SHP77 (cell line): ENCODE measurements around the gene GHRH.

ENCODE experiments used
- DNase-seq, 2 experiments: peaks; one replicate each; lab custom pipeline; 2025; lab: John Stamatoyannopoulos, UW

Gene GHRH

DNA sequence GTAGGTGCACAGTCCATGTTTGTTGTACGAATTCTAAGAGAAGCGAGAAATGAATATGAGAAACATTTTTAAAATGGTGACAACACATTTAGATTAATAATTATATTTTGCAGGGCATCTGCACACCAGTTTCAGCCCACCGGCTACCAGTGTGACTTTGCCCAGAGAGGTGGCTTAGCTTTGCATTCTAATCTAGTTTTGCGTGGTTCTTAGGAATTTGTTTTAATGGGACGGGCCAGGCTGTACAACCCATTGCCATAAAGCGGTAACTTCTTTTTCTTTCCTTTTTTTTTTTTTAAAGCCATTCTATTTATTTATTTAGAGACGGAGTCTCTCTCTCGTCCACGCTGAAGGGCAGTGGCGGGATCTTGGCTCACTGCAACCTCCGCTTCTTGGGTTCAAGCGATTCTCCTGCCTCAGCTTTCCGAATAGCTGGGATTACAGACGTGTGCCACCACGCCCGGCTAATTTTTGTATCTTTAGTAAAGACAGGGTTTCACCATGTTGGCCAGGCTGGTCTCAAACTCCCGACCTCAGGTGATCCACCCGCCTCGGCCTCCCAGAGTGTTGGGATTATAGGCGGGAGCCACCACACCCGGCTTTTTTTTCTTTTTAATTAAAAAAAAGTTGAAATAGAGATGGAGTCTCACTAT is 28.7 kb upstream of the GHRH start:
- DNase-seq = no peak

DNA sequence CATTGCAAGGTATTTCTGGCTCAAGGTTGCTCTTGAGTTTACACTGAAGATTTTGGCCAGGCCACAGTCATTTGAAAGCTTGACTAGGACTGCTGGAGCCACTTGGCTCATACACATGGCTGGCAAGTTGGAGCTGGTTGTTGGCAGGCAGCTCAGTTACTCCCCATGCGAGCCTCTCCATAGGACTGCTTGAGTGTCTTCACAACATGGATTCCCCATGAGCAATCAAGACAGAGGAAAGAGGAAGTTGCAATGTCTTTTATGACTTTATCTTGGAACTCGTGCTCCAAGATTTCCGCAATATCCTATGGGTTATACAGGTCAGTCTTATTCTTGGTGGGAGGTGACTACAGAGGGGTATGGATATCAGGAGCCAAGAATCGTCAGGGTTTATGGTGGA is 26.5 kb upstream of the GHRH start:
- DNase-seq = no peak

DNA sequence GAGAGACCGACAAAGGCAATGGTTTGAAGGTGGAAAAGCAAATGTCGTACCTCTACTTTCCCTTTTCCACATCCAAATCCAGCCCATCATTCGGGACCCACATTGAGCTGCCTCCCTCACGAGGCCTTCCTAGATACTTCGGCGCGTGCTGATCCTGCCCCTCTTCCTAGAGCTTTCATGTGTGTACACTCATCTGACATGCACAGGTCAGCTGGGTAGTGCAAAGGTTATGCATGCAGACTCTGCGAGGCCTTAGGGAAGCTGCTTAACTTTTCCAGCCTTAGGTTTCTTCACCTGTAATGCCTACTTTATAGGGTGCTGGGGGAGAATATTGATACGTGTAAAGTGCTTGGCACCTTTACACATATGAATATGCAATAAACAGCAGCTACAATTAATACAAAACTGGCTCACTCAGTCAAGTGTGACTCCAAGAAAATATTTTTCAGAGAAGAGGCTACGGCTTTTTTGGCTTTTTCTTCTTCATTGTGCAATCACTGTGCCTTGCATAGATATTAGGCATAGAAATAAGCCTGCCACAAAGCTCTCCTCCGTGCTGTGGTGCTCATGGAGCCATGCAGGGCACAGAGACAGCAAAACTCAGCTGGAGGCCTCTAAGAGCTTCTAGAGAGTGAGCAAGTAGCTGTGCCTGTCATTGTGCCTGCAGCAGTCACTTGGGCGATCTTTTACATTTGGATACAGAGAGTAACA is 24.2 kb upstream of the GHRH start:
- no peak for DNase-seq

DNA sequence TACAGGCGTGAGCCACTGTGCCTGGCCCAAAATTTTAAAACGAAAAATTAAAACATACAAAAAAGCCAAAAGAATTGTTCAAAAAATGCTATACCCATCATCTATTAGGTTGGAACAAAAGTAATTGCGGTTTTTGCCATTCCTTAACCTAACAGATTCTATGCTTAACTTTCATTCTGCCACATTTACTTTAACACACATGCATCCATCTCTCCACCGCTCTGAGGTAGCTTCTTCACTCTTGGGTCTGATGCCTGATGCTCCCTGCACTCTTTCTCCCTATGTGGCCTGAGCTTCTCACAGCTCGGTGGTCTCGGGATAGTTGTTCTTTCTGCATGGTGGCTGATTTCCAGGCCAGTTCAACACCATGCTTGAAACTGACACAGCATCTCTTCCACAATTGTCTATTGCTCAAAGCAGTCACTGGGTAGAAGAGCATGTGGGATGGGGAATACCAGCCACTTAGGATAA is 23.1 kb upstream of the GHRH start:
- no peak for DNase-seq

DNA sequence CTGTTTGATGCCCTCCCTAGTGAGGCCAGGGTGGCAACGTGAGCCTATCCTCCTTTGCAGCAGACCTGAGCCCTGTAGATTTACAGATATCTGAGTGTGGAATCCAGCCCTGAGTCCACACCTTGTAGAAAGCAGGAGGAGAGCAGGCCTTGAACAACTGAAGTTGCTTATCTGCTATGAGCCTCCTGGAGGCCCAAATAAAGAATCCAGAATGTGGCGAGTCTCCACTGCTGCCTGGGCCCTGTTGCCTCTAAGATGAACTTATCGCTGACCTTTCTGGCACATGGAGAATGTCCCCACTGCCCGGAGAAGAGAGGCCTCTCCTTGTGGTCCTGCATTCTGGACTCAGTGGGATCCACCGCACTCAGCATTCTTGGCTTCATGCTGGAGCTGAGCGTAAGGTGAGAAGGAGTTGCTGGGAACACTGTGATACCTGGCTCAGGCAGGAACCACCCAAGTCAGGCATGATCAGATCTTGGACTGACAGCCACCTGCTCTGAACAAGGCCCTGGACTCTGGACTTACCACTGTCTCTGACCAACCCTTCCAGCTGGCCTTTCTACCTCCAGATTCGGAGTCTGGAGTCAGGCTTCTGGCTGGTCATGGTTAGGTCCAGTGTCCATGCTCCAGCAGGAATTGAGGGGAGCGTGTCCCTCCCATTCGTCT is 22.0 kb upstream of the GHRH start:
- DNase-seq = no peak

DNA sequence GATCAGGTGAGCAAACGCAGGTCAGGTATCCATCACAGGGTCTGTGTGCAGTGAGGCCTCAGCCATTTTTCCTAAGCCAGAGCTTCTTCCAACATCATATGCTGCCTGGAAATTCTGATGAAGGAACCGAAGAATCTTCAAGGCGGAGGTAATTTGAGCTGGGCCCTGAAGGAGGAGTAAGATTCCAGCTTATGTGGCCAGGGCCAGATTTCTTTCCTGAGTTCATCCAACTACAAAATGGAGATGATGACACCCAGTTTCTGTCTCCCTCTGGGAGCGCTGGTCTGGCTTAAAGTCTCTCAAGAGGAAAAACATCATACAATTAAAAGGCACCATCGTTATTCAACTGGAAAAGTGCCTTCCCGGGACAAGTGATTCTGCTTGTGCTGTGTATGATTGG is 20.9 kb upstream of the GHRH start:
- DNase-seq = no peak

DNA sequence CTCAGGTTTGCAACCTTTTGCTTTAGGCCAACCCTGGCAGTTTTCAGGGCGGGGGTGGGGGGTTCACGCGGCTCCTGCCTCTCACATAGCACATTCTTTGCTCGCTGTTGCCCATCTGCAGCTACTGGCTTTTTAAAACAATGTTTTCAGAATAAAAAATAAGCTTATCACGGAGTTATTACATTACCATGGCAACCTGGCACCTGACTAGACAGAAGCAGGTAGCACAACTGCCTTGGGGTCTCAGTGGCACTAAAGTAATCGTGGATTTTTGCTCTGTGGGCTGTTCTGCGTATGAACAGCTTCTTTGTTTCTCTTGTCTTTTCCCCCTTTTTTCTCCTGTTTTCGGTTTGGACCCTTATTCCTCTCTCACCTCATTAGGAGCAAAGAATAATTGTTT is 18.8 kb upstream of the GHRH start:
- no peak for DNase-seq

DNA sequence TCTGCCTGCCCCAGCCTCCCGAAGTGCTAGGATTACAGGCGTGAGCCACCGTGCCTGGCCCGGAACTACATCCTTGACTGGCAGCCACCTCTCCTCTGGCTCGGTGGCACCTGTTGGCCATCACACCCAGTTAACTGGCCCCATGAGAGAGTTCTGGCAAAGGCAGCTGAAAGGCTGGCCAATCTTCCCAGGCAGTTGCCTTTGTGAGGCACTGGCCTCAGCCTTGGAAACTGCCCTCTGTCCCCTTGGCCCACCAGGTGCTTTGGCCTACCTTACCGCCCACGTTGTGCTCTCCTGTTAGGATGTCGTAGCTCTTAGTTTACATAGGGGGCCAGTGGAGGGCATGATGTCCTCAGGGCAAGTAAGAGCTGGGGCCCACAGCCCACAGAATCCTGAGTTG is 18.2 kb upstream of the GHRH start:
- no peak for DNase-seq

DNA sequence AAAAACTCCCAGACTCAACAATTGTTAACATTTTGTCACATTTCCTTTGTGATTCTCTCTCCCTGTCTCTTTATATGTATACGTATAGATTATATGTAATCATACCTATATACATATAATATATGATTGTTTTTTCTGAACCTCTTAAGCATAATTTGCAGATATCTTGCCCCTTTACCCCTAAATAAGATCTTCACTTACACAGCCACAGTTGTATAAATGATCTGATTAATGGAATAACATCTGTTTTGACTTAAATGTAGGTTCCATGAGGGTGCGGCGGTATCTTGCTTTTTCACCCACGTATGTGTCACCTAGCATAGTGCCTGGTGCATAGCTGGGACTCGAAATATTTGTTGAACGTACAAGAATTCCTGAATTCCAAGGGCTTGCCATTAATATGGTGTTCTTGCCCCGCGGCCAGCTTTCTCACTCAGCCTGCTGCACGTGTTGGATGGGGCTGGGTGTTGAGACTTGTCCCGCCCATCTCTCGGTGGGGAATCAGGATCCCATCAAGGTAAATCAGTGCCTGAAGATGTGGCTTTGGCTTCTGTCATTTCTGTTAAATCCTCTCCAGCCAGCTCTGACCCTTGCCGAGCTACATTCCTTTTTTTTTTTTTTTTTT is 17.5 kb upstream of the GHRH start:
- DNase-seq = no peak

DNA sequence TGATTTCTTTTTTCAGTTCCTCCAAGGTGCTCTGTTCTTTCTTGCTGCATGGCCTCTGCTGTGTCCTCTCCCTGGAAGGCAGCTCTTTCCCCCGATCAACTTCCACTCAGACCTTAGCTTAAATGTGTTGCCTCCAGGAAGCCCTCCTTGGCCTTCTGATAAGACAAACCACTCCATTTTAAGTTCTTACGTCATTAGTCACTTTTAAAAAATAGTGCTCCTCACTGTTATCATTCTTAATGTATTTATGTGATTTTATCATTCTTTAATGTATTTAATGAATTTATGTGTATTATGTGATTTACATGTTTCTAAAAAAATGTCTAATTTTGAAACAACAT is 15.6 kb upstream of the GHRH start:
- DNase-seq = no peak

DNA sequence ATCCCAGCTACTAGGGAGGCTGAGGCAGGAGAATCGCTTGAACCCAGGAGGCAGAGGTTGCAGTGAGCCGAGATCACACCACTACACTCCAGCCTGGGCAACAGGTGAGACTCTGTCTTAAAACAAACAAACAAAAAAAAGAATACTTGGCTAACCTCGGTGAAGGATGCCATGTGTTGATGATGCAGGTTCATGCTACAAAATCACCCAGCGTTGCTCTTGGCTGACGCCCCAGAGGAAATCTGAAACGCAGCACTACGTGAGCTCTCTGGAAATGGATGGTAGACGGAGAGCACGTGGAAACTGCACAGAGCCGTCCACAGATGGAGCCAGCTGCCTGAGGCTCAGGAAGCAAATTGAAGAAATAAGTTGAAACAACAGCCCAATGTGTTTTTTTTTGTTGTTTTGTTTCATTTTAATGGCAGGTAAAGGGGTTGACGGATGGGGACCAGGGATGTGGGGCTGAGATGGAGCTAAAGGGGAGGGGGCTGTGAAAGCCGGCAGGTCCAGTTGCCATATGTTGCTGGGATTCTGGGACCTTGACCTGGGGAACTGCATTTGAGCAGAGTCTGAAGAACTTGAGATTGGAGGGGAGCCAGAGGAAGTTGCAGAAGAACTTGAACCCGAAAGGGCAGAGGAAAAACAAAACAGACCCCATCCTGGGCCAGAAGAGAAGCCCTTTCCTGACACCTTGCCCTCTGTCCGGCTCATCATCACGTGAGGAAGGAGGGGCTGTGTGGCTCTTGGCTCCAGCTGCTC is 15.1 kb upstream of the GHRH start:
- peak; percentile 51 to 69 for DNase-seq

DNA sequence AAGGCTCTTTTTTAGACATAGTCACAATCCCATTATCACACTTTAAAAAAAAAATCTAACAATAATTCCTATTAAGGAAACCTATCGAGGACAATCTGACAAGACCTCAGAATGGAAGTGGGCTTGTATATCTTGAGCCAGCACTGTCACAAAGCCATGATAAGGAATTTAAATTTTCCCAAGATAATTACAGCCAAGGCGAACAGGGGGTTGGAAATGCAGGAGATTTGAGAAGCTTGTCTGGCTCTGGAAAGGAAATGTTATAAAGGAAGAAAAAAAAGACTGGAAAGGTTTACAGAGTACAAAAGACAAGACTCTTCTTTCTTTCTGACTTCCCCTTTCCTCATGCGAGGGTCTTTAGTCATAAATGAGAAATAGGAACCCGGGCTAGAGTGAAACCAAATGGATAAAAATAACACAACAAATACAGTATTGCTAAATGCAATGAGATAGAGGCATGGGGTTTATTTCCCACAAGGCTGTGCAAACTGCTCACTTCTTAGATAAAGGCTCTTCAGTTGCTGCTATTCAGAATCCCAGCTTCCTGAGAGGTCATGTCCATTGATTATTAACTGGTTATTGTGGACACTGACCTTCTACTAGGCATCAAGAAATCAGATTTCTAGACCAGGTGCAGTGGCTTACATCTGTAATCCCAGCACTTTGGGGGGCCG is 13.4 kb upstream of the GHRH start:
- no peak for DNase-seq

DNA sequence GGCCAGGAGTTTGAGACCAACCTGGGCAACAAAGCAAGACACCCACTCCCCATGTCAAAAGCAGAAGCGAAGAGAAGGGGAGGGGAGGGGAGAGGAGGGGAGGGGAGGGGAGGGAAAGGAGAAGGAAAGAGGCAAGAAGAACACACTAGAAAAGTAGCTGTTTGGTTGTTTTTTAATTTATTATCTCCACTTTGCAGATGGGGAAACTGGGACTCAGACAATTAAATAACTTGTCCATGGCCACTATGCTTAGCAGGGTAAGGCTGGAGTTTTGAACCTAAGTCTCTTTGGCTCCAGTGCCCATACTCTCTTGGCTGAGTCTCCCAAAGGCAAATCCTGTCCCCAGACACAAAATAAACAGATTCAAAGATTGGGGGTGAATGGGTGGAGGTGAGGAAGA is 12.4 kb upstream of the GHRH start:
- no peak for DNase-seq

DNA sequence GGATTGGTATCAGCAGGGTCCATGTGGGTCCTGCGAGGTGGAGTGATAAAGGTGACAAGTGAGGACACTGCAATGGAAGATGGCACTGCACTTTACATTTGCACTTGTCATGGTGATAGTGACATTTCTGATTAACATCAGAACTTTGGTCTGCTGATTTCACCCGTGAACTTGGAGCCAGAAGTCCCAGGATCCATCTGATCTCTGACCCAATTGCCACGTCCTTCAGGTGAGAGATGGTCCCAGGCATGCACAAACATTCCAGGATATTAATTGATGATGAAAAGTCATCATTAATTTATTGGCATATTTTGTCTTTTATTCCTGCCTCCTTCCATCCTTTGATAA is 9.8 kb upstream of the GHRH start:
- no peak for DNase-seq

DNA sequence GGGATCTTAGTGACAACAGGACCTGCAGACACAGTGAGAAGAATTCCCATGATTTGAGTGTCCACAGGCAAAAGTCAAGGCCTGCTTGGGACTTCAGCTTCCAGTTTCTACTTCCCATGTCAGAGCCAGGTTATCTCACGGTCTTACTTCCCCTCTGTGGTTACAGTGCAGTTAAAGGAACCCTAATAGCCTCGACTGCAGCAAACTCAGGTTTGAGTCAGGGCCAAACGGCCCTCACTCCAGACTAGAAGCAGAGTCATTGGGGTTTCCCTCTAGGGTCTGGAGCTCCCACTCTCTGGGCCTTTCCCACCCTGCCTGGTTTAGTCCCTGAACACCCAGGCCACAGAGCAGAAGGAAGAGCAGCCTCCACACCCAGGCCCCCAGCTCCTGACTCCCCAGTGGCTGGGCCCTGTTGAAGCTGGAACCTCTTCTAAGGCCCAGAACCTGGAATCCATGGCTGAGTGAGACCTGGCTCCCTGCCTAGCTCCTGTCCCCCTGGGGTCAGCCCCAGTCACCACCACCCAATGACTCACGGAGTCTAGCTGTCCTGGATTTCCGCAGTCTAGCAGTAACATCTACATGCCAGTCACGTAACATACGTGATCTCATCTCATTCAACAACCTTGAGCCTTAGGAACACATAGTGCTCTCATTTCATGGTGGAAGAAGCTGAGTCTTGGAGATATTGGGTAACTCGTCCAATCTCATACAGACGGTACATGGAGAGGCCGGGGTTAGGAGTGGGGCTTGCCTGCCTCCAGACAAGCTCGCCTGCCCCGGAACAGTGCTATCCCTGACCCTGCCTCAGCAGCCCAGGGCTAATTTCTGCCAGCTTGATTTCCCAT is 9.2 kb upstream of the GHRH start:
- no peak for DNase-seq

DNA sequence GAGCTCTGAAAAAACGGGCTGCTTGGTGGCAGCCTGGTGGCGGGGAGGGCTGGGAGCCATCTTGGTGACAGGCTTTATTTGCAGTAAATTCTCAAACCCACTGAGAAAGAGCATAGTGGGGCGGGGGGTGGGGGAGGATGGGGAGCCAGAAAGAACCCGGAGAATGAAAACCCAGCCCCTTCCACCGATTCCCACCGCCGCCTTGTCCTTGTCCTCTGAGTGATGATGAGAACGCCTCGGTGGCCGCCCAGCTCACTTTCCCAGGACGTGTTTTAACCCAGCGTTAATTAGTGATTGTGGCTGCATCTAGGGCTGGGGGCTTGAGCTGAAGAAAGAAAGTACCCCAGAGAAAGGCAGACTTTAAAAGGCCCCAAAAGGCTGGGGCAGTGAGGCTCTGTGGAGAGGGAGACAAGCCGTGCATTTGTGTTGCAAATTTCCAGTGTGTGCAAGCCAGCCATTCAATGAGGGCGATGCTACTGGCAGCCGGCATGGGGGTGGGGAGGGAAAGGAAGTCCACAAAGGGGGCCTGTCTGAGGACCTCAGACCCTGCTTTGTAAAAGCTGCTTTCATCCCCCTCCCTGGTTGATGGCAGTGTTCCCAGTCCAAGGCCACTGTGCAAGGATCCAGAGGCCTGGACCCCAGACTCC is 6.2 kb upstream of the GHRH start:
- DNase-seq = no peak

DNA sequence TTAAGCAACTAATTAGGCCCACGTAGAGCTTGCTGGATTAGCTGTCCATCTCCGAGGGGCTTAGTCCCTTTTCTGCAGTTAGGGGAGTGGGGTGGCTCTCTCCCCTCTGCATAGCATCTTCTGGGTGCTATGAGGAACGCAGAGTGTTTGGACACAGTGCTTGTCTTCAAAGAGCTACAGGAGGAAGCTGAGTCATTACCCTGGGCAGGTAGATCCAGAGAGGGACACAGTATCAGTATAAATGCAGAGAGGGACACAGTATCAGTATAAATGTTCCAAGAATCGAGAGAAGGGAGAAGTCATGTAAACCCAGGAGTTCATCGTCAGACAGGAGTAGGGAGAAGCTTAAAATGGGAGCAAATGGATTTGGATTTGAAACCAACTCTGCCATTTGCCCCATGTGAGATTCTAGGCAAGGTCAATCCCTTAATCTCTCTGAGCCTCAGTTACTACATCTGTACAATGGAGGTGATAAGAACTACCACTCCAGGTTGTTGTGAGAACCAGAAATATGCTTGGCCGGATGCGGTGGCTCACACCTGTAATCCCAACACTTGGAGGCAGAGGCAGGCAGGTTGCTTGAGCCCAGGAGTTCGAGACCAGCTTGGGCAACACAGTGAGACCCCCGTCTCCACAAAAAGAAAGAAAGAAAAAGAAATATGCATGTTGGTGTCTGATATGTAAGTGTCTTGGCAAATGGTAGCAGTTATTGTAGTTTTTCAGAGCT is 5.5 kb upstream of the GHRH start:
- DNase-seq = no peak

DNA sequence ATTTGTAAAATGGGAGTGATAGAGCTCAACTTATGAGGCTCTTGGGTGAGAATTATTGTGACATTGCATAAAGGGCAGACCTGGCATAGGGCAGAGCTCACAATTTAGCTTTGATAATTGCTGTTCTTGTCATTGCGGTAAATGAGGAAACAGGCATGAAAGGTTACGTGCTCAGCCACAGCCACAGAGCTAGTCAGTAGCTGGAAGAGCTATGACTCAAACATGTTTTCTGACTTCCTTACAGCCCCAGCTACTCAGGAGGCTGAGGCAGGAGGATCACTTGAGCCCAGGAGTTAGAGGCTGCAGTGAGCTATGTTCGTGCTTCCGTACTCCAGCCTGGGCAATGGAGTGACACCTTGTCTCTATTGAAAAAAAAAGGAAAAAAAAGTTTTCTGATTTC is 3.5 kb upstream of the GHRH start:
- DNase-seq = no peak

DNA sequence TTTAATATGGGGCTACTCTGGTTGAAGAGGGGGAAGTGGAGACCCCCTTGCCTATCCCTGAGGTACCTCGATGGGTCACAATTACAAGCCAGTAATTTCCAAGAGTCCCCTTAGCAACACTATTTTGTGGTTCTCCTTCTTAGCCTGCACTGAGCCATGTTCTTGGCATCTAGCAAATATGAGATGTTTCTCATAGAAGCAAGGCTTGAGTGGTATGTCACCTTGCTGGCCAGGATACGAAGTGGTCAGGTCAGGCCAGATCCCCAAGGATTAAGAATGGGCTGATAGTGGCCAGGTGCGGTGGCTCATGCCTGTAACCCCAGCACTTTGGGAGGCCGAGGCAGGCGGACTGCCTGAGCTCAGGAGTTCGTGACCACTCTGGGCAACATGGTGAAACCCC is 2.1 kb upstream of the GHRH start:
- no peak for DNase-seq

DNA sequence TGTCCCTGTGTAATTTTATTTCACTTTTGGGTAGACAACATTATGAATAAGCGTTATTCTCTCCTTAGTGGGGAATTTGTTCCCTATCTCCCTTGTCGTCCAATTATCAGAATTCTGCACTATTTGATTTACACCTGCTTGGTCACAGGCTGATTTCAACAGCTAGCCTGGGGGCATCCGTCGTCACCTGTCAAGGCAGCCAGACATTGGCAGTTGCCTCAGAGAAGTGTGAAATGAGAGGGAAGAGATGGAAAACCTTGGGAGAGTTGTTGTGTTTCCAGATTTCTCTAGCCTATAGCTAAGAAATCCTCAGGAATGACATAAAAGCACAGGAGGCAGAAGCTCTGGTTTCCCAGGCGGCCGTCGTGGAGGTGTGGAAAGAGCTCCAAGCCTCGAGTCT is 891 bp upstream of the GHRH start:
- DNase-seq = no peak
